ENCODE results near the gene RPRD1B. TPM values are rescaled to one million over a fixed set of nuclear protein-coding genes. Genes with fewer than 3 reads are reported as not detected.

RPRD1B gene
- total and polyA plus RNA-seq, 2 of the 13 experiments (the other 11 are each of a cell fraction or from before 2014, with no cell fraction given) = 31.1 to 41.5 TPM

DNA sequence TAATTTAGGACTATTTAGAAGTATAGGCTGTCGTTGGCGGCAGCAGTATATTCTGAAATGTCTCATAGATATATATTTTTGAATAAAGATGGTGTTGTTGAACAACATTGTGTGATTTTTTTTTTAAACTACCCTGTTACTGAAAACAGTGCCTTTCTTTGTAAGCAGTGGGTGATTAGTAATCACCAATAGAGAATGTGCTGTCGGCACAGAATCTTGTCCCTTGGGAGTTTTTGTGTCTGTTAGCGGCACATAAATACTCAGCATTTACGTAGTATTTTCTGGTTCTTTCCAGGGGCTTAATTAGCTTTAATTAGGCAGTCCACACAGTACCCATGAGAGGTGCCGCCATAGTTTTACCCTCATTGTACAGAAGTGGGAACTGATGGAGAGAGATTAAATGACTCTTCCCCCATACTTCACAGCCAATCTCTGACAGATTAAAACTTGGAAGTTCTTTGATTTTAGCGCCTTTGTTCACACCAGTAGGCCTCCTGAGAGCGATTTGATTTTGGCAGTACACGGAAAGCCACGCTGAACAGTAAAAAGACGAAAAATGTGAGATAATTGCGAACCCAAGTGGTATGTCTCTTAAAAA lies 58.8 kb downstream of the RPRD1B start:
- POLR2A ChIA-PET = interaction anchor here (1.5 to 3.2 kb wide), 3 partner anchors 9 to 343 kb away, joined by 4 to 20 read pairs (median 17); partner anchors contain the start of gene SNHG17
- in situ Hi-C loops (cut with HindIII; ENCODE audit: extremely low pct_ligation_motif_present, low pct_unique_long_range_greater_than_20kb) = no loop called here
- ATAC-seq = no peak
- Histone ChIP-seq H3K79me2 (ENCODE audit: insufficient read depth, low read length) (no peaks in the 10 kb centered on the region), H3K27me3 (ENCODE audit: control insufficient read depth in 1 of 2, insufficient read depth in 2 of 2, low read length in 2 of 2) (no peaks in the 10 kb centered on the region), H3K4me3 (replicated peaks in 1 of 3; ENCODE audit: insufficient read depth in 1 of 3, low read depth in 2 of 3, low read length in 3 of 3) (no peak overlapping the region), H4K20me1 (ENCODE audit: insufficient read depth, low read length) (no peaks in the 10 kb centered on the region), H3K4me2 (ENCODE audit: low read depth, low read length) (no peak overlapping the region), H3K36me3 (replicated peaks in 1 of 2; ENCODE audit: control insufficient read depth in 1 of 2, insufficient read depth in 2 of 2, low read length in 2 of 2) (peaks cover 24 to 44% of the 10 kb centered on the region in 2 experiments), H3K9me3 (ENCODE audit: low read length) (no peaks in the 10 kb centered on the region), H3K9ac (ENCODE audit: insufficient read depth, low read depth, low read length) (no peak overlapping the region), H3K4me1 (ENCODE audit: insufficient read depth, low read length) (peaks cover 51% of the 10 kb centered on the region), H3K27ac (ENCODE audit: extremely low read length, insufficient read depth, low read length) (no peak overlapping the region), H2AFZ (ENCODE audit: low read length) (no peak overlapping the region)
- BruUV-seq (replicated peaks) = no TSS peak
- intact Hi-C loops (cut with micrococcal nuclease; ENCODE audit: unreplicated experiment) = no loop called here
- no peak for TF ChIP-seq ZNF891 (CRISPR knock-in tag; IDR thresholded peaks at IDR 0.05)
- TF ChIP-seq, protein P1, sequence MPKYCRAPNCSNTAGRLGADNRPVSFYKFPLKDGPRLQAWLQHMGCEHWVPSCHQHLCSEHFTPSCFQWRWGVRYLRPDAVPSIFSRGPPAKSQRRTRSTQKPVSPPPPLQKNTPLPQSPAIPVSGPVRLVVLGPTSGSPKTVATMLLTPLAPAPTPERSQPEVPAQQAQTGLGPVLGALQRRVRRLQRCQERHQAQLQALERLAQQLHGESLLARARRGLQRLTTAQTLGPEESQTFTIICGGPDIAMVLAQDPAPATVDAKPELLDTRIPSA (CRISPR knock-in tag; IDR thresholded peaks at IDR 0.05; ENCODE audit: borderline replicate concordance) = no peak
- no peak for TF ChIP-seq ZNF124 (CRISPR knock-in tag; IDR thresholded peaks at IDR 0.05)
- TF ChIP-seq RAD51 (IDR thresholded peaks at IDR 0.05; ENCODE audit: borderline replicate concordance) = no peak
- TF ChIP-seq U2AF2 (IDR thresholded peaks at IDR 0.05; ENCODE audit: low read depth, low read length) = no peak
- TF ChIP-seq SAP130 (CRISPR knock-in tag; IDR thresholded peaks at IDR 0.05; ENCODE audit: low read depth) = no peak
- TF ChIP-seq ZMAT3 (CRISPR knock-in tag; conservative IDR thresholded peaks at IDR 0.05) = no peak
- TF ChIP-seq RBM22 (optimal IDR thresholded peaks at IDR 0.05; ENCODE audit: low read length) = peak; percentile 77
- TF ChIP-seq MAF1 (CRISPR knock-in tag; IDR thresholded peaks at IDR 0.05; ENCODE audit: borderline replicate concordance) = no peak
- TF ChIP-seq ZNF746 (CRISPR knock-in tag; IDR thresholded peaks at IDR 0.05) = no peak
- TF ChIP-seq ELF1 (CRISPR knock-in tag; IDR thresholded peaks at IDR 0.05) = 0 out of 2 replicates have a peak, but pooled peaks have one; percentile 15
- TF ChIP-seq THAP11 (CRISPR knock-in tag; IDR thresholded peaks at IDR 0.05) = no peak
- TF ChIP-seq, protein P2, sequence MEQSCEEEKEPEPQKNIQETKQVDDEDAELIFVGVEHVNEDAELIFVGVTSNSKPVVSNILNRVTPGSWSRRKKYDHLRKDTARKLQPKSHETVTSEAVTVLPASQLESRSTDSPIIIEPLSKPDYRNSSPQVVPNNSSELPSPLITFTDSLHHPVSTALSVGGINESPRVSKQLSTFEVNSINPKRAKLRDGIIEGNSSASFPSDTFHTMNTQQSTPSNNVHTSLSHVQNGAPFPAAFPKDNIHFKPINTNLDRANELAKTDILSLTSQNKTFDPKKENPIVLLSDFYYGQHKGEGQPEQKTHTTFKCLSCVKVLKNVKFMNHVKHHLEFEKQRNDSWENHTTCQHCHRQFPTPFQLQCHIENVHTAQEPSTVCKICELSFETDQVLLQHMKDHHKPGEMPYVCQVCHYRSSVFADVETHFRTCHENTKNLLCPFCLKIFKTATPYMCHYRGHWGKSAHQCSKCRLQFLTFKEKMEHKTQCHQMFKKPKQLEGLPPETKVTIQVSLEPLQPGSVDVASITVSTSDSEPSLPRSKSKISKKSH (CRISPR knock-in tag; IDR thresholded peaks at IDR 0.05; ENCODE audit: borderline replicate concordance) = no peak
- no peak for TF ChIP-seq KDM1A (CRISPR knock-in tag; IDR thresholded peaks at IDR 0.05)
- no peak for TF ChIP-seq RORA (CRISPR knock-in tag; IDR thresholded peaks at IDR 0.05)
- 0 out of 2 replicates have a peak, but pooled peaks have one; percentile 18 for TF ChIP-seq POLR2G (IDR thresholded peaks at IDR 0.05; ENCODE audit: low read depth, low read length)
- no peak for TF ChIP-seq BCL6 (CRISPR knock-in tag; IDR thresholded peaks at IDR 0.05)
- TF ChIP-seq NAIF1 (CRISPR knock-in tag; IDR thresholded peaks at IDR 0.05; ENCODE audit: borderline replicate concordance) = no peak
- 97% methylated on average over 12 of the region's 12 CpGs for WGBS (ENCODE audit: low lambda C conversion rate)
- no peak for FAIRE-seq
- CTCF ChIA-PET (ENCODE audit: low intra/inter-chr PET ratio, low total read pairs) = no interaction called here
- DNase-seq (ENCODE audit: low spot score) = no peak
